OCI-LY1 (cell line): ENCODE results near the gene GNAL.

ENCODE experiments used
- H2AFZ ChIP-seq: fragments of 200-600 bp; sonication (generic), shearing (Covaris generic); 2 replicates; pipeline ENCODE4 v1.6.0; 2014; ENCODE audit warnings: antibody characterized with exemption, mild to moderate bottlenecking, low read length
- H3F3A ChIP-seq: fragments of 200-600 bp; sonication (generic), shearing (Covaris generic); 2 replicates; pipeline ENCODE4 v1.6.0; 2014; ENCODE audit warnings: mild to moderate bottlenecking, antibody characterized with exemption, low read length, moderate library complexity; ENCODE audit not compliant: insufficient read depth
- H3K27ac ChIP-seq: fragments of 200-600 bp; sonication (generic); 2 replicates; pipeline ENCODE4 v1.5.1; 2014; ENCODE audit warnings: low read length, mixed run types, mild to moderate bottlenecking, low read depth; ENCODE audit not compliant: poor library complexity, severe bottlenecking
- H3K27me3 ChIP-seq: fragments of 200-600 bp; sonication (generic); 2 replicates; pipeline ENCODE4 v1.6.0; 2014; ENCODE audit warnings: antibody characterized with exemption, mild to moderate bottlenecking, low read length, moderate library complexity; ENCODE audit not compliant: insufficient read depth
- H3K36me3 ChIP-seq: fragments of 200-600 bp; sonication (generic); 2 replicates; pipeline ENCODE4 v1.6.1; 2014; ENCODE audit warnings: mild to moderate bottlenecking, antibody characterized with exemption, low read length, moderate library complexity, mixed read lengths; ENCODE audit not compliant: insufficient read depth
- H3K4me1 ChIP-seq: fragments of 200-600 bp; sonication (generic); 2 replicates; pipeline ENCODE4 v1.5.1; 2014; ENCODE audit warnings: mild to moderate bottlenecking, low read length, moderate library complexity; ENCODE audit not compliant: insufficient read depth, severe bottlenecking
- H3K4me2 ChIP-seq: fragments of 200-600 bp; sonication (generic), shearing (Covaris generic); 2 replicates; pipeline ENCODE4 v1.6.1; 2014; ENCODE audit warnings: low read length
- H3K4me3 ChIP-seq: fragments of 200-600 bp; sonication (generic); 2 replicates; pipeline ENCODE4 v1.5.1; 2014; ENCODE audit warnings: low read length, low read depth, mild to moderate bottlenecking, mixed read lengths; ENCODE audit not compliant: poor library complexity, severe bottlenecking
- H3K79me2 ChIP-seq: fragments of 200-600 bp; shearing (Covaris generic); 2 replicates; pipeline ENCODE4 v1.6.1; 2016; ENCODE audit warnings: mixed run types, low read length, mixed read lengths; ENCODE audit not compliant: insufficient read depth
- H3K9ac ChIP-seq: fragments of 200-600 bp; sonication (generic), shearing (Covaris generic); 2 replicates; pipeline ENCODE4 v1.6.1; 2014; ENCODE audit warnings: mild to moderate bottlenecking, low read length, mixed read lengths
- H3K9me2 ChIP-seq: fragments of 200-600 bp; sonication (generic), shearing (Covaris generic); 2 replicates; pipeline ENCODE4 v1.6.1; 2014; ENCODE audit warnings: low read depth, mild to moderate bottlenecking, low read length, mixed read lengths
- H3K9me3 ChIP-seq: fragments of 200-600 bp; shearing (Covaris generic); 2 replicates; pipeline ENCODE4 v1.6.1; 2014; ENCODE audit warnings: low read length, mixed read lengths
- H4K20me1 ChIP-seq: fragments of 200-600 bp; sonication (generic), shearing (Covaris generic); 2 replicates; pipeline ENCODE4 v1.6.0; 2016; ENCODE audit warnings: mild to moderate bottlenecking, low read length; ENCODE audit not compliant: insufficient read depth
- EZH2 ChIP-seq: fragments of 200-600 bp; sonication (generic), shearing (Covaris generic); IDR thresholded peaks from 2 replicates; pipeline ENCODE4 v1.8.0; 2017; ENCODE audit warnings: borderline replicate concordance, mixed run types, mild to moderate bottlenecking, antibody characterized with exemption, low read length, moderate library complexity, mixed read lengths
- TF ChIP-seq, protein P1 (sequence below): fragments of 200-600 bp; sonication (generic), shearing (Covaris generic); IDR thresholded peaks from 2 replicates; pipeline ENCODE4 v1.5.1; 2017; ENCODE audit warnings: mild to moderate bottlenecking, antibody characterized with exemption, low read length, moderate library complexity, mixed read lengths

GNAL gene

DNA sequence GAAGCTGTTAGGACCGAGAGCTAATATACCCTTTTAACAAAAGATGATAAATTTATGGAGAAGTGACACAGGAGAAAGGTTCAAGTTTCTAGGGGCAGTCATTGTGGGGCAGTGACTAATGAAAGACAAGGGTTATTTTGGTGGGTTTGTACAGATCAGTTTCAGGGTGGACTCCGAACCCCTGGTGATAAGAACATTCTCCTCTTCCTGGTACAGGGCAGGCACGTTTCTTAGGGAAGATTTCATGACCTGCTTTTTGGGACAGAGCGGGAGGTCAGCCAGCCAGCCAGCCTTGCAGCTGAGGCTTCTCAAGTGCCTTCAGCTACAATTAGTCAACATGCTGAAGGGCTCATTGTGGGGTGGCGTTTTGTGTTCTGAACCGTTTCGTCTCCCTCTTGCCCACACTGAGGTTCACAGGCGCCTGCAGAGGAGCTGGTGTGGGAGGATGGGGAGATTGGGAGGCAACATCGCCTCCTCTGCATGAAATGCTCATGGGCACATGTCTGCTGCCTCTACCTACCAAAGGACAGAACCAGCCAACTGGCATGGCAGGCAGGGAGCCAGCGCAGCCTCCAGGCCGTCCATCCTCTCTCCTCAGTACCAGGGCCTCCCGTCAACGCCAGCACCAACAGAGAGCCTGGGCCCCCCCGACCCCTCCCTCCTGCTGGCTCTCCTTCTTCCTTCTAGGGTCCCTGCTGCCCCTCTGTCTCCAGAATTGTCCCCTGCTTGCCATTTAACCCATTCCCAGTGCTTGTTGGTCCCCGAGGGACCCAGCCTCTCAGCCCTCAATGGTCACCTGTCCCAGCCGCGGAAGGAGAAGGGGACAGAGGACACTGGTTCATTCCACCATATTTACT is 171.8 kb downstream of the GNAL start:
- Histone ChIP-seq H3K27me3 (peaks cover 4% of the 10 kb centered on the region; the same call in 1 of the 2 replicates), H3K4me2 (no peak overlapping the region), H3K9me2 (no peaks in the 10 kb centered on the region), H3K79me2 (no peaks in the 10 kb centered on the region), H4K20me1 (no peaks in the 10 kb centered on the region), H3K9ac (no peak overlapping the region), H2AFZ (no peak overlapping the region), H3K4me1 (no peaks in the 10 kb centered on the region), H3K4me3 (no peak overlapping the region), H3K9me3 (no peaks in the 10 kb centered on the region), H3K27ac (no peak overlapping the region), H3K36me3 (no peaks in the 10 kb centered on the region), H3F3A (no peaks in the 10 kb centered on the region)
- TF ChIP-seq, protein P1, sequence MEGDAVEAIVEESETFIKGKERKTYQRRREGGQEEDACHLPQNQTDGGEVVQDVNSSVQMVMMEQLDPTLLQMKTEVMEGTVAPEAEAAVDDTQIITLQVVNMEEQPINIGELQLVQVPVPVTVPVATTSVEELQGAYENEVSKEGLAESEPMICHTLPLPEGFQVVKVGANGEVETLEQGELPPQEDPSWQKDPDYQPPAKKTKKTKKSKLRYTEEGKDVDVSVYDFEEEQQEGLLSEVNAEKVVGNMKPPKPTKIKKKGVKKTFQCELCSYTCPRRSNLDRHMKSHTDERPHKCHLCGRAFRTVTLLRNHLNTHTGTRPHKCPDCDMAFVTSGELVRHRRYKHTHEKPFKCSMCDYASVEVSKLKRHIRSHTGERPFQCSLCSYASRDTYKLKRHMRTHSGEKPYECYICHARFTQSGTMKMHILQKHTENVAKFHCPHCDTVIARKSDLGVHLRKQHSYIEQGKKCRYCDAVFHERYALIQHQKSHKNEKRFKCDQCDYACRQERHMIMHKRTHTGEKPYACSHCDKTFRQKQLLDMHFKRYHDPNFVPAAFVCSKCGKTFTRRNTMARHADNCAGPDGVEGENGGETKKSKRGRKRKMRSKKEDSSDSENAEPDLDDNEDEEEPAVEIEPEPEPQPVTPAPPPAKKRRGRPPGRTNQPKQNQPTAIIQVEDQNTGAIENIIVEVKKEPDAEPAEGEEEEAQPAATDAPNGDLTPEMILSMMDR = no peak
- TF ChIP-seq EZH2 = no peak

DNA sequence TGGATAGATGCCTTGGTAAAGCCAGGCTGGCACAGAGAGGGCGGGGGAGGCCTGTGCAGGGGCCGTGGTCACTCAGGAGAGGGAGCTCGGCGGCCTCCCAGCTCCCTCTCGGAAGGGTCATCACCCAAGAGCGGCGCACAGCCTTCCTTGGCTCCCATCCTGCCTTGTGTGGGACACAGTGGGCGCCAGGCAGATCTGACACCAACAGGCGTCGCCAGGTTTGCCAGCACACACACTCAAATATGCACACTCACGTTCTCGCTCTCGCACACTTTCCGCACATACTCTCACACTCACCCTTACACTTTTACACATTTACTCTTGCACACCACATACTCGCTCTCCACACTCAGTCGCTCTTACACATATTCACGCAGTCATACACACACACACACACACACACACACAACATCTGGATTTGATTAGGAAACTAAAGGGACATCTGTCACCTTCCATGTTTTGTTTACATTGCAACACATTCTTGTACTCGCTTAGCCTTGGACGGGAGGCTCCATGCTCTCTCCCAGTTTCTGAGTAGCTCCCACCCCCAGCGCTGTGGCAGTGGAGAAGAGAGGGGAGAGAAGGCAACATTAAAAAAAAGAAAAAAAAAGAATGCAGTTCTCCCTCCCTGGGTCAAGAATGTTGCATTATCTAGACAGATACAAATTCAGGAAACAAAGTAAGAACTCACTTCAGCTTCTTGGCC is 172.7 kb downstream of the GNAL start:
- Histone ChIP-seq H3K9me3 (no peaks in the 10 kb centered on the region), H3K9me2 (no peaks in the 10 kb centered on the region)

DNA sequence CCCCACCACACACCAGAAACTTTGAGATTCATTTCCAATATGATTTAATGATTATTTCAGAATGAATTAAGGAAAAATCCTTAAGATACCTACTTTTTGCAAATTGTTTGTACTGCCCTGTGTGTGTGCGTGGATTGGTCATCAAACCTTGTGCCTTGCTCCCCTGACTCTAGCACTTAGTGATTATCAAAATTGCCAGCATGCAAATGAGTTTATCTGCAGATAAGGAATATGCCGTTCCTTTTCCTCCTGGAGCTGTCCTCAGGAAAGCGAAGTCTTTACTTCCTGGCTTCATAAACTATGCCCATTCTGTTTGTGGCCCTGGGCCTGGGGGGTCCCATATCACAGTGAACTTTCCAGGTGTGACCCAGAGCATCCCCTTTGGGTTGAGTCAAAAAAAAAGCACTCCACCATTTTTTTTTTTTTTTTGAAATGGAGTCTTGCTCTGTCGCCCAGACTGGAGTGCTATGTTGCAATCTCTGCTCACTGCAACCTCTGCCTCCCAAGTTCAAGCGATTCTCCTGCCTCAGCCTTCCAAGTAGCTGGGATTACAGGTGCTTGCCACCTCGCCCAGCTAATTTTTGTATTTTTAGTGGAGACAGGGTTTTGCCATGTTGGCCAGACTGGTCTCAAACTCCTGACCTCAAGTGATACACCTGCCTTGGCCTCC is 173.5 kb downstream of the GNAL start:
- Histone ChIP-seq H3K27me3 (peaks cover 4% of the 10 kb centered on the region; the same call in 1 of the 2 replicates), H4K20me1 (no peaks in the 10 kb centered on the region), H3K4me3 (no peak overlapping the region), H3K9me3 (no peaks in the 10 kb centered on the region), H3K9me2 (no peaks in the 10 kb centered on the region), H3K36me3 (no peaks in the 10 kb centered on the region), H3K9ac (no peak overlapping the region), H3K4me2 (no peak overlapping the region), H3K4me1 (no peaks in the 10 kb centered on the region), H3K79me2 (no peaks in the 10 kb centered on the region), H2AFZ (no peak overlapping the region), H3K27ac (no peak overlapping the region), H3F3A (no peaks in the 10 kb centered on the region)
- TF ChIP-seq, protein P1 = no peak

More for the DNA sequence above, 172.7 kb downstream of the GNAL start:
- Histone ChIP-seq H3K4me3 (no peak overlapping the region), H3K4me2 (no peak overlapping the region), H3K79me2 (no peaks in the 10 kb centered on the region), H3K9ac (no peak overlapping the region), H4K20me1 (no peaks in the 10 kb centered on the region), H3F3A (no peaks in the 10 kb centered on the region), H3K36me3 (no peaks in the 10 kb centered on the region), H3K27me3 (peaks cover 4% of the 10 kb centered on the region; the same call in 1 of the 2 replicates), H3K27ac (no peak overlapping the region), H2AFZ (no peak overlapping the region), H3K4me1 (no peaks in the 10 kb centered on the region)
- no peak for TF ChIP-seq EZH2
- TF ChIP-seq, protein P1 = no peak
